GM20000 (cell line): ENCODE data around the gene TMEM219.
"Not testable (repeated sequence)": the region's sequence is repeated elsewhere in the genome, so short reads cannot be mapped to it uniquely, and the experiment has no call there.

Experiments
- DNase-seq: peaks from one replicate; pipeline ENCODE4 v3.0.0; 2012; ENCODE audit warnings: low spot score
- TF ChIP-seq, protein P1 (sequence below): IDR thresholded peaks from 2 replicates; pipeline ENCODE4 v1.5.1; 2012; ENCODE audit warnings: mild to moderate bottlenecking, control low read depth; ENCODE audit errors: extremely low read depth, missing control alignments

TMEM219 gene

DNA sequence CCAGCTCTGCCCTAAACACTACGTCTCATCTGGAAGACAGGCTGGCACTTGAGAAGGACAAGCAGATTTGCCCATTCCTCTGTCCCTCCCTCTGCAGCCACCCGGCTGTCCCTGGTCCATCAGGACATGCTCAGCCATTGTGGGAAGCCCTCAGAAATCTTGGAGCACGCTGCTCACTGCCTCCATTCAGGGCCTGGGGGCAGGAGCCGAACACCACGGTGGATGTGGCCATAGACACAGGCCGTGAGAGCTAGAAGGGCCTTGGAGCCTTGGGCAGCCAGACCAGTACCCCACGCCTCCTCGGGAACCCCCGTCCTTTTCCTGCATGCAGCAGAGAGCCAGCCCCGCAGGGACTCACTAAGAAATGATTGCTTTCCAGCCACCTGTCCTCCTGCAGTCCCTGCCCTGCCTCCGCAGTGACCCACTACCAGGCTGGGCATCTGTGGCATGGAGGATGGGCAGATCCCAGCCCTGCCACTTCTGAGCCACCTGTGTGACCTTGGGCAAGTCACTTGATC, 45.6 kb downstream of the TMEM219 start:
- TF ChIP-seq, protein P1, sequence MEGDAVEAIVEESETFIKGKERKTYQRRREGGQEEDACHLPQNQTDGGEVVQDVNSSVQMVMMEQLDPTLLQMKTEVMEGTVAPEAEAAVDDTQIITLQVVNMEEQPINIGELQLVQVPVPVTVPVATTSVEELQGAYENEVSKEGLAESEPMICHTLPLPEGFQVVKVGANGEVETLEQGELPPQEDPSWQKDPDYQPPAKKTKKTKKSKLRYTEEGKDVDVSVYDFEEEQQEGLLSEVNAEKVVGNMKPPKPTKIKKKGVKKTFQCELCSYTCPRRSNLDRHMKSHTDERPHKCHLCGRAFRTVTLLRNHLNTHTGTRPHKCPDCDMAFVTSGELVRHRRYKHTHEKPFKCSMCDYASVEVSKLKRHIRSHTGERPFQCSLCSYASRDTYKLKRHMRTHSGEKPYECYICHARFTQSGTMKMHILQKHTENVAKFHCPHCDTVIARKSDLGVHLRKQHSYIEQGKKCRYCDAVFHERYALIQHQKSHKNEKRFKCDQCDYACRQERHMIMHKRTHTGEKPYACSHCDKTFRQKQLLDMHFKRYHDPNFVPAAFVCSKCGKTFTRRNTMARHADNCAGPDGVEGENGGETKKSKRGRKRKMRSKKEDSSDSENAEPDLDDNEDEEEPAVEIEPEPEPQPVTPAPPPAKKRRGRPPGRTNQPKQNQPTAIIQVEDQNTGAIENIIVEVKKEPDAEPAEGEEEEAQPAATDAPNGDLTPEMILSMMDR, result no peak

DNA sequence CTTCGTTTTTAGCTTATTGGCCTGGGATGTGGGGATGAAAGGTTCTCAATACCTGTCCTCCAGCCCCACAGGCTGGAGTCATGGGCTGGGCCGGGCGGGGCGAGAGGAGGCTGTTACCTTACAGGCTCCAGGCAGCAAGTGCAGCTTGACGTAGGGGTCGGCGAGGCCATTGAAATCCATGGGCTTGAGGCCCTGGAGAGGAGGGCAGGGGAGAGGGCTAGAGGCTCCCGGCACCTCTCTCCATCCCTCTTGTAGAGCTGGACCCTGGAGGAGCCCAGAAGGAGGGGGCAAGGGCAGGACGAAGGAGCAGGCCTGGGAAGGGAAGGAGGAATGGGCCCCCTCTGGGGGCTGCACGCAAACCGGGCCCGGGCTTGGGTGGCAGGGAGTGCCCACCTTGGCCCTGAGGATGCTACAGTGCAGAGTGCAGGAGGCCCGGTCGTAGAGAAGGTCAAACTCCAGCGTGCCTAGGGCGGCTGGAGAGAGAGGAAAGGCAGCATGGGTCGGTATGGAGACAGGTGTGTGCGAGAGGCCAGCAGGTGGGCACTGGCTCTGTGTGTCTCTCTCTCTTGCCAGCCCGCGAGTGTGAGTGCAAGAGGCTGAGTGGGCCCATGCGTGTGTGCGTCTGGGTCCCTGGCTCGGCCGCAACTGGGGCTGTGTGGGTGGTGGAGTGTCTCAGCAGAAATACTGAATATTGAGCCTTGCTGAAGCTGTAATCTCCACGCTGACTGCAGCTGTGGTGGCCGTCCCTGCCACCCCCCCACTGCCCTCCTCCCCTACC, 47.4 kb downstream of the TMEM219 start:
- TF ChIP-seq, protein P1, result no peak
- no peak for DNase-seq

More for the DNA sequence above, 45.6 kb downstream of the TMEM219 start:
- DNase-seq, result no peak

DNA sequence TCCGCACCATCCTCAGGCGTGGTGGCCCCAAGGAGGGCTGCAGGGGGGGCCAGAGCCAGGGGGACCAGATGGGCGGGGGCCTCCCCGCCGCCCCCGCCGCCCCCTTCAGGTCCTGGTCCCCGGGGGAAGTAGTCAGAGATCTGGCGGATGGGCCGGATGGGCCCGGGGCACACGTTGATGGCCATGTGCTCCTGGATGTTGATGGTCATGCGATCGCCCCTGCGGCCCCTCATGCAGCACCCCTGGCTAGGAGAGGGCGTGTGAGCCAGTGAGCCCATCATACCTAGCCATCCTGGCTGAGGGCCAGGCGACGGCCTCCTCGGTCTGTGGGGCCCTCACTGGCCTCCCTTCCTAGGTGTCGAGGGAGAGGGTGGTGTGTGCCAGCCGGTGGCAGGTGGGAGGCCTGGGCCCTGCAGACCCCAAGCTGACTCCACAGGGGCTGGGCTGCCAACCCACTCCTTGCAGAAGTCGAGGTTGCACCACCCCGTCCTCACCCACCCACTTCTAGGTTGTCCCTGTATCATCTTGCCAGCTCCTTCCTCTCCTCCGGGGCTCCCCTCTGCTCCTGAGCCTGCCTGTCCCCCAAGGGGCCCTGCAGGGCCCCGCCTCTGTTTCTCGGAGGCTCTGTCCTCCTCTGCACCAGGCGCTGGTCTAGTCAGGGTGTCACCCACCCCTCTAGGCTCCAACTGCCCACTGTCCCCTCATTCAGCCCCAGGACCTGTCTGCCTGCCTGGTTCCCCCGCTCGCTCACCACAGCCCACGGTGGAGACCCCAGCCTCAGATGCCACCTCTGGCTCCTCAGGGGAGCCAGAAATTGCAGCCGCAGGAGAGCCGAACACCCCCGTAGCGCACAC, 48.3 kb downstream of the TMEM219 start:
- TF ChIP-seq, protein P1, result no peak
- no peak for DNase-seq

DNA sequence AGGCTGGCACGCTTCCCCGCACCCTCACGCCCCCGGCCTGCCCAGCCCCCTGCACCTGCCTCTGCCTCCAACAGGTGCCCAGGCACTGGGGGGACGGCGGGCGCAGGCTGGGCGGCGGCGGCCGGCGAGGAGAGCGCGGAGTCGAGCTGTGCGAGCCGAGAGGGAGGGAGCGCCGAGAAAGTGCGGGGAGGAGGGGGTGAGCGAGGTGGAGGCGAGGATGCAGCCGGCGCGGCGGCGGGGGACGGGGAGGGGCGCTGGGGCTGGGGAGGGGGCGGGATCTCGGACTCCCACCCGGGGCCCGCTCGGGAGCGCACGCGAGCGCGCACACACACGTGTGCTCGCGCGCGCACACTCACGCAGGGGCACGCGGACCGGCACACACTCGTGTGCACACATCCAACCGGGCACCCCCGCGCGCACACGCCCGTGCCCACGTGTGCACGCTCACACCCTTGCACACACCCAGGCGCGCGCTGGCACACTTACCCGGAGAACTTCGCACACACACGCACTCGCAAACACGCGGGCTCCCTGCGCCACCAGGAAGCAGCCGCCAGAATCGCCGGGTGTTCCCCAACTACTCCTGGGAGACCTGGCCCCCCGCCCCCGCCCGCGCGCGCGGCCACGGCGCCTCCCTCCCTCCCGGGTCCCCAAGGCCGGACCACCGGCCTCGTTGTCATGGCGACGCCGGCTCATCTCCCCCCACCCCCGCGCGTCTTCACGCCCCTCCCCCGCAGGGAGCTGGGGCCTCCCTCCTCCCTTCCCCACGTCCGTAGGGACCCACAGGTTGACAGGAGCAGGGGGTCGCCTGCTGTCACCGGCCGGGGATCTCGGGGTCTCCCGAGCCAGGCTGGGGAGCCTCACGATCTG, 49.2 kb downstream of the TMEM219 start, which contains the start of gene DOC2A:
TSS of gene DOC2A (minus strand) at position 184 of the 870 bp plus-strand sequence. CDS start 805 bp downstream, outside the sequence.
- peak; percentile 68 for DNase-seq
- TF ChIP-seq, protein P1, result no peak

DNA sequence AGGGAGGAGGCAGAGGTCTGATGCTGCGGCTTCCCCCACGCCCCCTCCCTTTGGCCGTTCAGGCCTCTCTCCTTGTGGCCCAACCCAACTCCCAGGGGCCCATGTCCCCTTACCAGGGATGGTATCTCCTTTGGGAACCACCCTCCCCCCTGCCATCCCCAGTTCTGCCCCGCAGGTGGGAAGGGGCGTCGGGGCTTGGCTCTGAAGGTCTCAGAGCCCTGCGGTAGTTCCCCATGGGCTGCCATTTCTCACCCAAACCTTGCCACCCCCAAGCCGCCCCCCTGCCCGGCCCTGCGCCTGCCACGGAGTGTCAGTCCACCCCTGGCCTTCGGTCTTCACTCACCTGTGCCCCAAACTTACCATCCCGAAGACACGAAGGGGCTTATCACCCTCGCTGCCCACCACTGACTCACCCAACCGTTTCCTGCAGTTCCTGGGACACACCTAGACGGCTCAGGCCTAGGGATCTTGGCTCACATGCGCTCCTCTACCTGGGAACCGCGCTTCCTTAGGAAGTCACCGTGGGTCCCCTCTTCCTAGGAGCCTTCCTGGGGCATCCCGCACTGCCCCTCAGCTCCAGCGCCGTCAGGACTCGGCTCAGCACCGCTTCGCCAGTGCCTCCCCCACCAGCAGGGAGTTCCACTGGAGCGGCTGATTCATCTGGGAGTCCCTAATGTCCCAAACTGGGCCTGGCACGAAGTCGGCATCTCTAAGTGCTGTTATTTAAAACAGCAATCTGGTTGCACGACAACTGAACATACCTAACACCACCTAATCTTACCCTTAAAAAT, 50.0 kb downstream of the TMEM219 start:
- no peak for DNase-seq
- TF ChIP-seq, protein P1, result no peak

DNA sequence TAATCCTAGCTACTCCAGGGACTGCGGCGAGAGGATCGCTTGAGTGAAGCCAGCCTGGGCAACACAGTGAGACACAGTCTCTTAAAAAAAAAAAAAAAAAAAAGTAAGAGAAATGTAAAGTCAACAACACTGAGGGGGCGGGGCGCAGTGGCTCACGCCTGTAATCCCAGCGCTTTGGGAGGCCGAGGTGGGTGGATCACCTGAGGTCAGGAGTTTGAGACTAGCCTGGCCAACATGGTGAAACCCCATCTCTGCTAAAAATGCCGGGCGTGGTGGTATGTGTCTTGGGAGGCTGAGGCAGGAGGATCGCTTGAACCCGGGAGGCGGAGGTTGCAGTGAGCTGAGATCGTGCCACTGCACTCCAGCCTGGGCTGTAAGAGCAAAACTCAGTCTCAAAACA, 50.7 kb downstream of the TMEM219 start:
- DNase-seq, result not testable (repeated sequence)

DNA sequence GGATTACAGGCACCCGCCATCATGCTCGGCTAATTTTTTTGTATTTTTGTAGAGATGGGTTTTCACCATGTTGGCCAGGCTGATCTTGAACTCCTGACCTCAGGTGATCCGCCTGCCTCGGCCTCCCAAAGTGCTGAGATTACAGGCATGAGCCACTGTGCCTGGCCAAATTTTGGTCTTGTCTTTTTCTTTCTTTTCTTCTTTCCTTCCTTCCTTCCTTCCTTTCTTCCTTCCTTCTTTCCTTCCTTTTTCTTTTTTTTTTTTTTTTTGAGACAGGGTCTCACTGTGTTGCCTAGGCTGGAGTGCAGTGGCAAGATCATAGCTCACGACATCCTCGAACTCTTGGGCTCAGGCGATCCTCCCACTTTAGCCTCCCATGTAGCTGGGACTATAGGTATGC, 53.6 kb downstream of the TMEM219 start:
- not testable (repeated sequence) for DNase-seq
